AG08395 (cell line): ENCODE data around the gene PJA2.
"Not testable (repeated sequence)": the region's sequence is repeated elsewhere in the genome, so short reads cannot be mapped to it uniquely, and the experiment has no call there.

Experiments used
- DNase-seq: peaks from one replicate; pipeline ENCODE4 v3.0.0; 2012; ENCODE audit warnings: mixed read lengths, low spot score

PJA2 gene

GRCh38 chr5:109309326-109310063, 100.3 kb downstream of the PJA2 start:
- no peak for DNase-seq

- no peak for DNase-seq
Observed at GRCh38 chr5:109307951-109308350, 101.8 kb downstream of the PJA2 start.

- no peak for DNase-seq
Observed at GRCh38 chr5:109307456-109307855, 102.3 kb downstream of the PJA2 start.

GRCh38 chr5:109305352-109305751, 104.4 kb downstream of the PJA2 start:
- no peak for DNase-seq

GRCh38 chr5:109304309-109304708, 105.5 kb downstream of the PJA2 start:
- DNase-seq: no peak

GRCh38 chr5:109300367-109300766, 109.4 kb downstream of the PJA2 start:
- no peak for DNase-seq

- DNase-seq: no peak
Observed at GRCh38 chr5:109299557-109299956, 110.2 kb downstream of the PJA2 start.

GRCh38 chr5:109298794-109299193, 111.0 kb downstream of the PJA2 start:
- DNase-seq: peak; percentile 1

GRCh38 chr5:109297900-109298299, 111.9 kb downstream of the PJA2 start:
- DNase-seq: no peak

- no peak for DNase-seq
Observed at GRCh38 chr5:109291090-109291489, 118.7 kb downstream of the PJA2 start.

GRCh38 chr5:109290231-109290630, 119.5 kb downstream of the PJA2 start:
- DNase-seq: no peak

- DNase-seq: not testable (repeated sequence)
Observed at GRCh38 chr5:109286628-109287027, 123.1 kb downstream of the PJA2 start.
